Neural crest cell (in vitro differentiated cells): ENCODE results near the gene PGF. TPM values are rescaled to one million over a fixed set of nuclear protein-coding genes. Genes with fewer than 3 reads are reported as not detected.

Experiments
- DNase-seq: peaks from one replicate; pipeline ENCODE4 v3.0.0; 2021; ENCODE audit warnings: low read depth, mixed read lengths, low spot score
- H3K27ac Mint-ChIP-seq: one replicate; pipeline ENCODE4 v1.8.0; 2021; ENCODE audit warnings: mild to moderate bottlenecking, mixed read lengths; ENCODE audit not compliant: unreplicated experiment
- H3K27me3 Mint-ChIP-seq: 2 replicates; pipeline ENCODE4 v1.8.0; 2021; ENCODE audit warnings: low read depth, mild to moderate bottlenecking, mixed read lengths
- H3K36me3 Mint-ChIP-seq: 2 replicates; pipeline ENCODE4 v1.8.0; 2021; ENCODE audit warnings: low read depth, mild to moderate bottlenecking, mixed read lengths
- H3K4me1 Mint-ChIP-seq: 2 replicates; pipeline ENCODE4 v1.8.0; 2021; ENCODE audit warnings: mixed read lengths
- H3K4me3 Mint-ChIP-seq: one replicate; pipeline ENCODE4 v1.8.0; 2021; ENCODE audit warnings: mild to moderate bottlenecking, mixed read lengths
- H3K9me3 Mint-ChIP-seq: 2 replicates; pipeline ENCODE4 v1.8.0; 2021; ENCODE audit warnings: mixed read lengths
- total RNA-seq: library from RNA; stranded (reverse); gene quantifications from 2 replicates; pipeline ENCODE4 v1.2.1, GENCODE V29; 2021
- TF ChIP-seq, protein P1 (sequence below): fragments of 200-600 bp; sonication (generic); conservative IDR thresholded peaks from 2 replicates; pipeline ENCODE4 v1.5.0; 2021; ENCODE audit warnings: antibody characterized with exemption, mild to moderate bottlenecking

Gene PGF
- total RNA-seq, 1 donor from 2014 or later: 2.9 TPM

- H3K9me3 Mint-ChIP-seq: no peaks in the 10 kb centered on the region
- H3K4me1 Mint-ChIP-seq: peaks cover 22% of the 10 kb centered on the region
- H3K27ac Mint-ChIP-seq: peak overlapping the region; percentile 79
- no peak for DNase-seq
- no peaks in the 10 kb centered on the region for H3K36me3 Mint-ChIP-seq
- H3K27me3 Mint-ChIP-seq: no peaks in the 10 kb centered on the region
- TF ChIP-seq, protein P1, sequence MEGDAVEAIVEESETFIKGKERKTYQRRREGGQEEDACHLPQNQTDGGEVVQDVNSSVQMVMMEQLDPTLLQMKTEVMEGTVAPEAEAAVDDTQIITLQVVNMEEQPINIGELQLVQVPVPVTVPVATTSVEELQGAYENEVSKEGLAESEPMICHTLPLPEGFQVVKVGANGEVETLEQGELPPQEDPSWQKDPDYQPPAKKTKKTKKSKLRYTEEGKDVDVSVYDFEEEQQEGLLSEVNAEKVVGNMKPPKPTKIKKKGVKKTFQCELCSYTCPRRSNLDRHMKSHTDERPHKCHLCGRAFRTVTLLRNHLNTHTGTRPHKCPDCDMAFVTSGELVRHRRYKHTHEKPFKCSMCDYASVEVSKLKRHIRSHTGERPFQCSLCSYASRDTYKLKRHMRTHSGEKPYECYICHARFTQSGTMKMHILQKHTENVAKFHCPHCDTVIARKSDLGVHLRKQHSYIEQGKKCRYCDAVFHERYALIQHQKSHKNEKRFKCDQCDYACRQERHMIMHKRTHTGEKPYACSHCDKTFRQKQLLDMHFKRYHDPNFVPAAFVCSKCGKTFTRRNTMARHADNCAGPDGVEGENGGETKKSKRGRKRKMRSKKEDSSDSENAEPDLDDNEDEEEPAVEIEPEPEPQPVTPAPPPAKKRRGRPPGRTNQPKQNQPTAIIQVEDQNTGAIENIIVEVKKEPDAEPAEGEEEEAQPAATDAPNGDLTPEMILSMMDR: no peak
- peak overlapping the region; percentile 29 for H3K4me3 Mint-ChIP-seq
Observed at GRCh38 chr14:74956280-74957072, 1.1 kb upstream of the PGF start.

GRCh38 chr14:74956027-74956279 is 556 bp upstream of the PGF start:
- Mint-ChIP-seq H3K4me1 (peaks cover 21% of the 10 kb centered on the region), H3K27ac (no peak overlapping the region), H3K36me3 (no peaks in the 10 kb centered on the region), H3K27me3 (no peaks in the 10 kb centered on the region), H3K9me3 (no peaks in the 10 kb centered on the region), H3K4me3 (peak overlapping the region; percentile 29)
- no peak for DNase-seq
- TF ChIP-seq, protein P1: no peak

- DNase-seq: no peak
- Mint-ChIP-seq H3K27me3 (no peaks in the 10 kb centered on the region), H3K36me3 (no peaks in the 10 kb centered on the region), H3K4me3 (no peak overlapping the region), H3K27ac (no peak overlapping the region), H3K4me1 (peaks cover 20% of the 10 kb centered on the region), H3K9me3 (no peaks in the 10 kb centered on the region)
- TF ChIP-seq, protein P1: no peak
Observed at GRCh38 chr14:74954947-74955228, 509 bp downstream of the PGF start.

- H3K9me3 Mint-ChIP-seq: no peaks in the 10 kb centered on the region
- H3K27ac Mint-ChIP-seq: no peak overlapping the region
- no peak for DNase-seq
- H3K27me3 Mint-ChIP-seq: no peaks in the 10 kb centered on the region
- no peak overlapping the region for H3K4me3 Mint-ChIP-seq
- H3K36me3 Mint-ChIP-seq: no peaks in the 10 kb centered on the region
- H3K4me1 Mint-ChIP-seq: peaks cover 20% of the 10 kb centered on the region
- TF ChIP-seq, protein P1: no peak
Observed at GRCh38 chr14:74954232-74954946, 1.0 kb downstream of the PGF start.

- Mint-ChIP-seq H3K27me3 (no peaks in the 10 kb centered on the region), H3K36me3 (no peaks in the 10 kb centered on the region), H3K4me3 (no peak overlapping the region), H3K4me1 (peaks cover 20% of the 10 kb centered on the region), H3K27ac (no peak overlapping the region), H3K9me3 (no peaks in the 10 kb centered on the region)
- DNase-seq: no peak
- TF ChIP-seq, protein P1: no peak
Observed at GRCh38 chr14:74953686-74954085, 1.7 kb downstream of the PGF start.
